Measurements from ENCODE around the gene GALR2.

The GALR2 gene

DNA sequence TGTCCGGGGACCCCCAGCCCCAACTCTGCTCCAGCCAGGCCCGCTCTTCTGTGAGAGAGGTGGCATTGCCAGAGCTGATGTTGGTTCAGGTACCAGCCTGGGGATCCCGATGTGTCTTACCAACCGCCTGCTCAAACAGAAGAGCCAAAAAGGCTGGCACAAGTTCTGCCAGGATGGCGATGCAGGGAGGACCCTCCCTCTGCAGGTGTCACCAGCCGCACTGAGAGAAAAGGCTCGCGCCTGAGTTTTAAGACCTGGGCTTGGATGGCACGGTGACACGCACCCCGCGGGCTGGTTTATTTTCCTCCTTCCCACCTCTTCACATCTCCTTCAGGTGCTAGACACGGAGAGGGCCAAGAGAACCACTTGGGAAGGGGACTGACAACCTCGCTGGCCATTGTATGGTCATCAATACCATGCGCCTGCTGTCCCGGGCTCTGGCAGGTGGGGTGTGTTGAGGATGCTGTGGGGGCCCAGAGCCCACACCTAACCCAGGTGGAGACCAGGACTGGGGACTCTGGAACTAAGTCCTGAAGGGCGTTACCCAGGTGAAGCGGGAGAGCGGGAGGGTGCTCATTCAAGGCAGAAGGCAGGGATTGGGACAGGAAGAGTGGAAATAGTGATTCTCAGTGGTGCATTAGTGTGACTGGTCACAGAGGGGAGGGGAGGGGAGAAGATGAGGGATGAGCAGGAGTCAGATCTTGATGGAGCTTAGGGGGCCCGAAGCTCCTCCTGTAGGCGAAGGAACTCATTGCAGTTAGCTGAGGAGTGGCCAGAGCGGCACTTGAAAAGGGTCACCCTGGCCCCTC is 50.2 kb downstream of the GALR2 start:
- DNase-seq (ENCODE audit: low read depth) = peak; percentile 21
- no peak overlapping the region for H3K4me3 ChIP-seq (replicated peaks; ENCODE audit: low read depth, low read length)
- TF ChIP-seq, protein P1, sequence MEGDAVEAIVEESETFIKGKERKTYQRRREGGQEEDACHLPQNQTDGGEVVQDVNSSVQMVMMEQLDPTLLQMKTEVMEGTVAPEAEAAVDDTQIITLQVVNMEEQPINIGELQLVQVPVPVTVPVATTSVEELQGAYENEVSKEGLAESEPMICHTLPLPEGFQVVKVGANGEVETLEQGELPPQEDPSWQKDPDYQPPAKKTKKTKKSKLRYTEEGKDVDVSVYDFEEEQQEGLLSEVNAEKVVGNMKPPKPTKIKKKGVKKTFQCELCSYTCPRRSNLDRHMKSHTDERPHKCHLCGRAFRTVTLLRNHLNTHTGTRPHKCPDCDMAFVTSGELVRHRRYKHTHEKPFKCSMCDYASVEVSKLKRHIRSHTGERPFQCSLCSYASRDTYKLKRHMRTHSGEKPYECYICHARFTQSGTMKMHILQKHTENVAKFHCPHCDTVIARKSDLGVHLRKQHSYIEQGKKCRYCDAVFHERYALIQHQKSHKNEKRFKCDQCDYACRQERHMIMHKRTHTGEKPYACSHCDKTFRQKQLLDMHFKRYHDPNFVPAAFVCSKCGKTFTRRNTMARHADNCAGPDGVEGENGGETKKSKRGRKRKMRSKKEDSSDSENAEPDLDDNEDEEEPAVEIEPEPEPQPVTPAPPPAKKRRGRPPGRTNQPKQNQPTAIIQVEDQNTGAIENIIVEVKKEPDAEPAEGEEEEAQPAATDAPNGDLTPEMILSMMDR (IDR thresholded peaks at IDR 0.05; ENCODE audit: low read length, missing control alignments) = peak; percentile 33

- DNase-seq (ENCODE audit: low read depth) = no peak
- no peak overlapping the region for H3K4me3 ChIP-seq (replicated peaks; ENCODE audit: low read depth, low read length)
- TF ChIP-seq, protein P1 (IDR thresholded peaks at IDR 0.05; ENCODE audit: low read length, missing control alignments) = no peak
Measured at GRCh38 chr17:76125391-76125675, 50.8 kb downstream of the GALR2 start.

DNA sequence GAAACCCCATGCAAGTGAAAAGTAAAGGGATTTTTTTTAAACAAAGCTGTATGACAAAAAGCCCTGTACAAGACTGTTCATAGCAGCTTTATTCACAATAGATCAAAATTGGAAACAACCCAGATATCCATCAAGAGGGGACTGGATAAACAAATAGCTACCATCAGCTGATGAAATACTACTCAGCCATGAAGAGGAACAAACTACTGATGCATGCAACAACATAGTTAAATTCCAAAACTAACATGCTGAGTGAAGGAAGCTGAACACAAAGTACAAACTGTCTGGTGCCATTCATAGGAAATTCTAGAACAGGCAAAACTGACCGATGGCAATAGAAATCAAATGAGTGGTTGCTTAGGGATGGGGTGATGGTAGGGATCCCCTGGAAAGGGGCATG is 51.3 kb downstream of the GALR2 start:
- no peak for DNase-seq (ENCODE audit: low read depth)
- H3K4me3 ChIP-seq (replicated peaks; ENCODE audit: low read depth, low read length) = no peak overlapping the region
- TF ChIP-seq, protein P1 (IDR thresholded peaks at IDR 0.05; ENCODE audit: low read length, missing control alignments) = no peak

All from fibroblast of pulmonary artery (primary cell).